Panc1 (cell line): ENCODE measurements around the gene USP37.

ENCODE experiments used
- CTCF ChIP-seq: fragments of 450-650 bp; IDR thresholded peaks from 2 replicates; pipeline ENCODE4 v1.5.1; 2017; ENCODE audit warnings: mild to moderate bottlenecking
- POLR2AphosphoS5 ChIP-seq: IDR thresholded peaks from 2 replicates; pipeline ENCODE4 v1.6.1; 2012; ENCODE audit warnings: mild to moderate bottlenecking, low read depth, low read length, moderate library complexity
- TCF7L2 ChIP-seq: IDR thresholded peaks from 2 replicates; pipeline ENCODE4 v1.6.1; 2011; ENCODE audit warnings: mild to moderate bottlenecking, low read depth, low read length, inconsistent platforms

GRCh38 chr2:218567797-218568189 is 358 bp downstream of the USP37 start:
- TF ChIP-seq TCF7L2 (no peak), CTCF (no peak), POLR2AphosphoS5 (no peak)
